OCI-LY3 (cell line): Measurements from ENCODE around the gene TSPAN14.

ENCODE experiments used
- H2AFZ ChIP-seq: fragments of 200-600, 300-600 bp; shearing (Covaris generic); 2 replicates; pipeline ENCODE4 v1.6.0; 2014; ENCODE audit warnings: antibody characterized with exemption, low read depth, low read length
- H3K27ac ChIP-seq: fragments of 200-600, 300-600 bp; sonication (generic); 2 replicates; pipeline ENCODE4 v1.5.1; 2014; ENCODE audit warnings: mild to moderate bottlenecking, low read length, moderate library complexity, mixed read lengths
- H3K27me3 ChIP-seq: fragments of 200-600, 300-600 bp; sonication (generic); 2 replicates; pipeline ENCODE4 v1.6.1; 2014; ENCODE audit warnings: low read depth, low read length, mixed read lengths
- H3K36me3 ChIP-seq: fragments of 200-600, 300-600 bp; sonication (generic); replicated peaks from 2 replicates; pipeline ENCODE3; 2014; ENCODE audit warnings: low read depth, low read length, mixed read lengths
- H3K4me1 ChIP-seq: fragments of 300-600, 200-600 bp; sonication (generic); 2 replicates; pipeline ENCODE4 v1.6.1; 2014; ENCODE audit warnings: low read length, mixed read lengths
- H3K4me2 ChIP-seq: fragments of 200-600, 300-600 bp; sonication (generic); 2 replicates; pipeline ENCODE4 v1.6.1; 2014; ENCODE audit warnings: low read length, mixed read lengths
- H3K4me3 ChIP-seq: fragments of 300-600, 200-600 bp; sonication (generic); 2 replicates; pipeline ENCODE4 v1.5.1; 2014; ENCODE audit warnings: antibody characterized with exemption, mild to moderate bottlenecking, low read length, moderate library complexity
- H3K79me2 ChIP-seq: fragments of 300-600, 200-600 bp; shearing (Covaris generic); 2 replicates; pipeline ENCODE4 v1.6.1; 2014; ENCODE audit warnings: mild to moderate bottlenecking, low read length, mixed read lengths
- H3K9ac ChIP-seq: fragments of 300-600, 200-600 bp; shearing (Covaris generic); 2 replicates; pipeline ENCODE4 v1.6.0; 2014; ENCODE audit warnings: mild to moderate bottlenecking, low read length, moderate library complexity
- H3K9me3 ChIP-seq: fragments of 200-600, 300-600 bp; shearing (Covaris generic); 2 replicates; pipeline ENCODE4 v1.6.1; 2014; ENCODE audit warnings: low read length, mixed read lengths; ENCODE audit not compliant: insufficient read depth
- H4K20me1 ChIP-seq: fragments of 200-600, 300-600 bp; sonication (generic); 2 replicates; pipeline ENCODE4 v1.6.1; 2016; ENCODE audit warnings: low read length, mixed read lengths; ENCODE audit not compliant: insufficient read depth
- CTCF ChIP-seq: fragments of 200-600, 300-600 bp; sonication (generic); IDR thresholded peaks from 2 replicates; pipeline ENCODE4 v1.5.1; 2014; ENCODE audit warnings: antibody characterized with exemption, low read length, low read depth
- EZH2phosphoT487 ChIP-seq: fragments of 200-600 bp; shearing (Covaris generic); IDR thresholded peaks from 2 replicates; pipeline ENCODE4 v1.6.1; 2018; ENCODE audit warnings: antibody characterized with exemption, mixed run types, low read depth

The TSPAN14 gene

GRCh38 chr10:80407812-80408241, 46.3 kb upstream of the TSPAN14 start:
- Histone ChIP-seq H3K36me3 (no peaks in the 10 kb centered on the region), H3K9ac (peak overlapping the region; percentile 70), H3K4me3 (peak overlapping the region; percentile 83), H3K27ac (no peak overlapping the region), H3K79me2 (no peaks in the 10 kb centered on the region), H2AFZ (0 out of 2 replicates have a peak overlapping the region, but pooled peaks have one; percentile 70), H3K9me3 (no peaks in the 10 kb centered on the region), H4K20me1 (no peaks in the 10 kb centered on the region), H3K4me2 (peak overlapping the region; percentile 67), H3K27me3 (no peaks in the 10 kb centered on the region), H3K4me1 (no peaks in the 10 kb centered on the region)
- TF ChIP-seq CTCF = no peak
- TF ChIP-seq EZH2phosphoT487 = no peak

GRCh38 chr10:80408242-80409101, 45.6 kb upstream of the TSPAN14 start, which contains the start of gene PRXL2A:
Gene PRXL2A (plus strand): TSS chr10:80408551. CDS start chr10:80420468, 11,917 bp downstream.
- H2AFZ ChIP-seq = 0 out of 2 replicates have a peak within 1 kb of the TSS, but pooled peaks have one; percentile 70
- TF ChIP-seq EZH2phosphoT487 = no peak
- no peak within 1 kb of the TSS for H3K27ac ChIP-seq
- H3K36me3 ChIP-seq = no peaks in the 10 kb centered on the region
- no peaks in the 10 kb centered on the region for H3K9me3 ChIP-seq
- peak within 1 kb of the TSS; percentile 70 for H3K9ac ChIP-seq
- H3K4me3 ChIP-seq = peak within 1 kb of the TSS; percentile 83
- no peaks in the 10 kb centered on the region for H3K4me1 ChIP-seq
- peak within 1 kb of the TSS; percentile 67 for H3K4me2 ChIP-seq
- H4K20me1 ChIP-seq = no peaks in the 10 kb centered on the region
- H3K27me3 ChIP-seq = no peaks in the 10 kb centered on the region
- H3K79me2 ChIP-seq = no peaks in the 10 kb centered on the region

GRCh38 chr10:80409121-80409520, 45.0 kb upstream of the TSPAN14 start:
- H3K36me3 ChIP-seq = no peaks in the 10 kb centered on the region
- H3K9me3 ChIP-seq = no peaks in the 10 kb centered on the region
- H2AFZ ChIP-seq = no peak overlapping the region
- no peaks in the 10 kb centered on the region for H3K27me3 ChIP-seq
- TF ChIP-seq CTCF (no peak), EZH2phosphoT487 (no peak)
- peak overlapping the region; percentile 83 for H3K4me3 ChIP-seq
- H3K9ac ChIP-seq = peak overlapping the region; percentile 70
- H3K4me1 ChIP-seq = no peaks in the 10 kb centered on the region
- no peaks in the 10 kb centered on the region for H4K20me1 ChIP-seq
- H3K27ac ChIP-seq = no peak overlapping the region
- H3K79me2 ChIP-seq = no peaks in the 10 kb centered on the region
- peak overlapping the region; percentile 67 for H3K4me2 ChIP-seq

- no peak overlapping the region for H3K4me2 ChIP-seq
- H3K36me3 ChIP-seq = no peaks in the 10 kb centered on the region
- H3K27ac ChIP-seq = no peak overlapping the region
- H2AFZ ChIP-seq = no peak overlapping the region
- no peaks in the 10 kb centered on the region for H3K9me3 ChIP-seq
- H4K20me1 ChIP-seq = no peaks in the 10 kb centered on the region
- no peak overlapping the region for H3K4me3 ChIP-seq
- no peaks in the 10 kb centered on the region for H3K4me1 ChIP-seq
- no peaks in the 10 kb centered on the region for H3K27me3 ChIP-seq
- H3K79me2 ChIP-seq = no peaks in the 10 kb centered on the region
- no peak overlapping the region for H3K9ac ChIP-seq
- TF ChIP-seq CTCF (no peak), EZH2phosphoT487 (no peak)
Measured at GRCh38 chr10:80410122-80410521, 44.0 kb upstream of the TSPAN14 start.
